Sigmoid colon (tissue), 4 donors: ENCODE results near the gene ASCL5.

Experiments used
- EP300 ChIP-seq, 4 donors: sonication (generic); formaldehyde crosslinking; IDR thresholded peaks; one replicate each; pipeline ENCODE4 v1.6.1; 2017; ENCODE audit warnings: antibody characterized with exemption in 4 of 4
- POLR2A ChIP-seq, 2 donors: fragments of 450-650 bp; IDR thresholded peaks; one replicate each; pipeline ENCODE4 v1.6.1; 2016; ENCODE audit warnings: antibody characterized with exemption in 2 of 2, mild to moderate bottlenecking in 2 of 2, moderate library complexity in 2 of 2
- POLR2AphosphoS5 ChIP-seq, 4 donors: sonication (generic); formaldehyde crosslinking; IDR thresholded peaks; one replicate each; pipeline ENCODE4 v1.6.1; 2017; ENCODE audit warnings: antibody characterized with exemption in 4 of 4
- TF ChIP-seq, protein P1 (sequence below), 4 experiments: fragments of 450-650 bp in 3 of 4; fragments of 200-600 bp in 1 of 4; IDR thresholded peaks; one replicate each; pipeline ENCODE4 v1.5.1; 2016 to 2019; ENCODE audit warnings: antibody characterized with exemption in 4 of 4, mild to moderate bottlenecking in 3 of 4, moderate library complexity in 2 of 4

DNA sequence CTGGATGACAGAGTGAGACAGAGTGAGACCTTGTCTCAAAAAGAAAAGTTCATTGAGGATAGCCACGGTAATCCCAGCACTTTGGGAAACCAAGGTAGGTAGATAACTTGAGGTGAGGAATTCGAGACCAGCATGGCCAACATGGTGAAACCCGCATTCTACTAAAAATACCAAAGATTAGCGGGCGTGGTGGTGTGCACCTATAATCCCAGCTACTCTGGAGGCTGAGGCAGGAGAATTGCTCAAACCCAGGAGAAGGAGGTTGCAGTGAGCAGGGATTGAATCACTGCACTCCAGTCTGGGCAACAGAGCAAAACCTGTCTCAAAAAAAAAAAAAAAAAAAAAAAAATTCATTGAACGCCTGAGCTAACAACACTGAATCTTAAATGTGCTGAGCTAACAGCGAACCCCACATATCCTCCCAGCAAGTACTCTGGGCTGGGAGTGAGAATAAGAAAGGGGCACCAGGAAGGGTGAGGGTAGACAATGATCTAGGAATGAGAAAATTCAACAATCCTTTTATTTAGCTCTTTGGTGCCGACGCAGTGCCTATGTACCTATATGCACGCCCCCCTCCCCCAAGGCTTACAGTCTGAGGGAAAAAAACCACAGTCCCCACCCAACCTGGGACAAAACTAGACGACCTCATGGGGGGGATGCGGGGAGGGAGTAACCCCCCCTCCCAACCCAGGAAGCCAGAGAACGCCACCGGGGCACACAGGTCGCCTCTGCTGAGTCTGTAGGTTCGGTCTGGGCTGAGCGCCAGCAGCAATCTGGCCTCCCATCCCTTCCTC is 13.3 kb downstream of the ASCL5 start:
- TF ChIP-seq, protein P1, sequence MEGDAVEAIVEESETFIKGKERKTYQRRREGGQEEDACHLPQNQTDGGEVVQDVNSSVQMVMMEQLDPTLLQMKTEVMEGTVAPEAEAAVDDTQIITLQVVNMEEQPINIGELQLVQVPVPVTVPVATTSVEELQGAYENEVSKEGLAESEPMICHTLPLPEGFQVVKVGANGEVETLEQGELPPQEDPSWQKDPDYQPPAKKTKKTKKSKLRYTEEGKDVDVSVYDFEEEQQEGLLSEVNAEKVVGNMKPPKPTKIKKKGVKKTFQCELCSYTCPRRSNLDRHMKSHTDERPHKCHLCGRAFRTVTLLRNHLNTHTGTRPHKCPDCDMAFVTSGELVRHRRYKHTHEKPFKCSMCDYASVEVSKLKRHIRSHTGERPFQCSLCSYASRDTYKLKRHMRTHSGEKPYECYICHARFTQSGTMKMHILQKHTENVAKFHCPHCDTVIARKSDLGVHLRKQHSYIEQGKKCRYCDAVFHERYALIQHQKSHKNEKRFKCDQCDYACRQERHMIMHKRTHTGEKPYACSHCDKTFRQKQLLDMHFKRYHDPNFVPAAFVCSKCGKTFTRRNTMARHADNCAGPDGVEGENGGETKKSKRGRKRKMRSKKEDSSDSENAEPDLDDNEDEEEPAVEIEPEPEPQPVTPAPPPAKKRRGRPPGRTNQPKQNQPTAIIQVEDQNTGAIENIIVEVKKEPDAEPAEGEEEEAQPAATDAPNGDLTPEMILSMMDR (IDR thresholded peaks at IDR 0.05), result no peak
- no peak for TF ChIP-seq POLR2AphosphoS5 (IDR thresholded peaks at IDR 0.05)
- no peak for TF ChIP-seq POLR2A (IDR thresholded peaks at IDR 0.05)
- TF ChIP-seq EP300 (IDR thresholded peaks at IDR 0.05), result no peak
